ENCODE results near the gene GPI.
"Not testable (repeated sequence)": the region's sequence is repeated elsewhere in the genome, so short reads cannot be mapped to it uniquely, and the experiment has no call there.

GPI gene

GRCh38 chr19:34365463-34366401 lies 736 bp downstream of the GPI start:
- Histone ChIP-seq H3K4me3 (ENCODE audit: low read depth, low read length) (peak overlapping the region; percentile 94), H2AFZ (peak overlapping the region; percentile 88), H3K9ac (peak overlapping the region; percentile 98), H3K9me3 (ENCODE audit: control insufficient read depth, low read length) (no peaks in the 10 kb centered on the region), H3K4me2 (ENCODE audit: low read length) (peak overlapping the region; percentile 87), H3K36me3 (ENCODE audit: control insufficient read depth, insufficient read depth, low read length) (no peaks in the 10 kb centered on the region), H3K4me1 (peaks cover 7% of the 10 kb centered on the region), H3K79me2 (peaks cover 36% of the 10 kb centered on the region), H3K27ac (peak overlapping the region; percentile 84), H3K27me3 (ENCODE audit: control insufficient read depth, insufficient read depth, low read length) (no peaks in the 10 kb centered on the region)
- TF ChIP-seq CTCF (IDR thresholded peaks at IDR 0.05), result no peak

- Histone ChIP-seq H2AFZ (no peak overlapping the region), H3K9ac (no peak overlapping the region), H3K4me2 (ENCODE audit: low read length) (peak overlapping the region; percentile 87), H3K4me3 (ENCODE audit: low read depth, low read length) (peak overlapping the region; percentile 94), H3K27ac (no peak overlapping the region), H3K4me1 (peaks cover 14% of the 10 kb centered on the region), H3K9me3 (ENCODE audit: control insufficient read depth, low read length) (no peaks in the 10 kb centered on the region), H3K79me2 (peaks cover 37% of the 10 kb centered on the region), H3K36me3 (ENCODE audit: control insufficient read depth, insufficient read depth, low read length) (no peaks in the 10 kb centered on the region), H3K27me3 (ENCODE audit: control insufficient read depth, insufficient read depth, low read length) (no peaks in the 10 kb centered on the region)
- TF ChIP-seq CTCF (IDR thresholded peaks at IDR 0.05), result no peak
Measured at GRCh38 chr19:34366738-34367623, 2.0 kb downstream of the GPI start.

- no peak for TF ChIP-seq CTCF (IDR thresholded peaks at IDR 0.05)
- H3K79me2 ChIP-seq, result peaks cover 40% of the 10 kb centered on the region
- no peak overlapping the region for H3K9ac ChIP-seq
- H3K27ac ChIP-seq, result no peak overlapping the region
- H3K4me1 ChIP-seq, result peaks cover 14% of the 10 kb centered on the region
- H2AFZ ChIP-seq, result no peak overlapping the region
- peak overlapping the region; percentile 87 for H3K4me2 ChIP-seq (ENCODE audit: low read length)
- no peaks in the 10 kb centered on the region for H3K27me3 ChIP-seq (ENCODE audit: control insufficient read depth, insufficient read depth, low read length)
- no peaks in the 10 kb centered on the region for H3K9me3 ChIP-seq (ENCODE audit: control insufficient read depth, low read length)
- H3K36me3 ChIP-seq (ENCODE audit: control insufficient read depth, insufficient read depth, low read length), result no peaks in the 10 kb centered on the region
- peak overlapping the region; percentile 94 for H3K4me3 ChIP-seq (ENCODE audit: low read depth, low read length)
Measured at GRCh38 chr19:34367624-34367957, 2.6 kb downstream of the GPI start.

- TF ChIP-seq CTCF (IDR thresholded peaks at IDR 0.05), result no peak
- no peaks in the 10 kb centered on the region for H3K9me3 ChIP-seq (ENCODE audit: control insufficient read depth, low read length)
- no peak overlapping the region for H3K9ac ChIP-seq
- no peak overlapping the region for H3K27ac ChIP-seq
- no peak overlapping the region for H3K4me2 ChIP-seq (ENCODE audit: low read length)
- H3K4me3 ChIP-seq (ENCODE audit: low read depth, low read length), result no peak overlapping the region
- no peak overlapping the region for H2AFZ ChIP-seq
- H3K79me2 ChIP-seq, result peaks cover 43% of the 10 kb centered on the region
- no peaks in the 10 kb centered on the region for H3K36me3 ChIP-seq (ENCODE audit: control insufficient read depth, insufficient read depth, low read length)
- H3K27me3 ChIP-seq (ENCODE audit: control insufficient read depth, insufficient read depth, low read length), result no peaks in the 10 kb centered on the region
- H3K4me1 ChIP-seq, result peaks cover 14% of the 10 kb centered on the region
Measured at GRCh38 chr19:34368338-34368737, 3.3 kb downstream of the GPI start.

GRCh38 chr19:34369166-34369565 lies 4.2 kb downstream of the GPI start:
- not testable (repeated sequence) for H3K9ac ChIP-seq; H3K4me2 ChIP-seq (ENCODE audit: low read length); H3K9me3 ChIP-seq (ENCODE audit: control insufficient read depth, low read length); H2AFZ ChIP-seq; H3K27ac ChIP-seq; H3K4me3 ChIP-seq (ENCODE audit: low read depth, low read length); H3K36me3 ChIP-seq (ENCODE audit: control insufficient read depth, insufficient read depth, low read length); H3K27me3 ChIP-seq (ENCODE audit: control insufficient read depth, insufficient read depth, low read length)
- Histone ChIP-seq H3K4me1 (peaks cover 14% of the 10 kb centered on the region), H3K79me2 (peaks cover 48% of the 10 kb centered on the region)

Measured in parathyroid adenoma (tissue), 2 donors.